HCT116 (cell line): Measurements from ENCODE around the gene SLC38A8. TPM values are rescaled to one million over a fixed set of nuclear protein-coding genes. Genes with fewer than 3 reads are reported as not detected.

Source experiments
- ATAC-seq: fragments of 200-7000 bp; cut with Tn5 transposase; 2 replicates; pipeline ENCODE4 v1.9.1; 2020; ENCODE audit warnings: mild to moderate bottlenecking, moderate library complexity
- BruUV-seq: library from RNA; stranded (reverse); fragments of 400-500 nt; replicated peaks from 2 replicates; lab custom pipeline; 2021; lab: Mats Ljungman, UMichigan
- CTCF ChIA-PET: fragments of 300-600 bp; sonication (Branson Sonifier 250); formaldehyde crosslinking; loops from one replicate; lab custom pipeline; 2021; ENCODE audit warnings: antibody characterized with exemption; lab: Charles Lee
- POLR2A ChIA-PET: fragments of 300-600, 350-600 bp; sonication (Branson Sonifier 250); formaldehyde crosslinking; loops from one replicate; lab custom pipeline; 2021; ENCODE audit warnings: antibody characterized with exemption; lab: Charles Lee
- RAD21 ChIA-PET, 2 experiments: fragments of 300-600 bp; sonication (Branson Sonifier 250); formaldehyde crosslinking; loops; one replicate each; lab custom pipeline; 2023; ENCODE audit warnings: low total read pairs in 2 of 2; ENCODE audit not compliant: uncharacterized antibody in 2 of 2, unreplicated experiment in 2 of 2, low non-redundant PET in 1 of 2; lab: Charles Lee
- DNase-seq: peaks from one replicate; pipeline ENCODE4 v3.0.0-alpha.2; 2010; ENCODE audit warnings: low read depth, low spot score
- H2AFZ ChIP-seq: fragments of 200-600 bp; shearing (Covaris generic), sonication (generic); 2 replicates; pipeline ENCODE4 v1.6.1; 2017; ENCODE audit warnings: low read depth, mixed run types, mixed read lengths, antibody characterized with exemption, low read length; ENCODE audit not compliant: poor library complexity, severe bottlenecking
- H3K27ac ChIP-seq: 2 replicates; pipeline ENCODE4 v1.5.1; 2012; ENCODE audit warnings: low read depth, low read length
- H3K27me3 ChIP-seq: fragments of 200-600 bp; sonication (generic); 2 replicates; pipeline ENCODE4 v1.6.1; 2016; ENCODE audit warnings: mixed run types, low read length, mixed read lengths; ENCODE audit not compliant: insufficient read depth
- H3K36me3 ChIP-seq, 2 experiments: fragments of 200-500 bp in 1 of 2; fragments of 200-600 bp in 1 of 2; sonication (Bioruptor generic) in 1 of 2; sonication (generic) in 1 of 2; 2 replicates each; pipeline versions ENCODE4 v1.5.1 to v1.6.1; 2014 to 2016; ENCODE audit warnings: low read length in 2 of 2, inconsistent platforms in 1 of 2, mixed read lengths in 1 of 2, mixed run types in 1 of 2; ENCODE audit not compliant: insufficient read depth in 2 of 2, control insufficient read depth in 1 of 2
- H3K4me1 ChIP-seq, 2 experiments: fragments of 200-600 bp in 1 of 2; sonication (generic) in 1 of 2; 2 replicates each; pipeline versions ENCODE4 v1.5.1 to v1.6.1; 2012 to 2017; ENCODE audit warnings: low read length in 2 of 2, inconsistent platforms in 1 of 2, mild to moderate bottlenecking in 1 of 2, mixed read lengths in 1 of 2, mixed run types in 1 of 2, moderate library complexity in 1 of 2; ENCODE audit not compliant: insufficient read depth in 2 of 2, control insufficient read depth in 1 of 2
- H3K4me2 ChIP-seq: fragments of 200-600 bp; sonication (generic); 2 replicates; pipeline ENCODE4 v1.6.1; 2017; ENCODE audit warnings: mixed run types, low read length, mixed read lengths
- H3K4me3 ChIP-seq, 2 experiments: fragments of 200-600 bp in 1 of 2; sonication (generic) in 1 of 2; replicated peaks in 1 of 2; 2 replicates each; pipeline ENCODE4 v1.5.1; 2011 to 2016; ENCODE audit warnings: low read length in 2 of 2, control low read depth in 1 of 2, low read depth in 1 of 2, mild to moderate bottlenecking in 1 of 2, mixed read lengths in 1 of 2, mixed run types in 1 of 2
- H3K79me2 ChIP-seq: fragments of 200-600 bp; sonication (generic); 2 replicates; pipeline ENCODE4 v1.6.1; 2017; ENCODE audit warnings: mild to moderate bottlenecking, mixed run types, low read length, moderate library complexity, mixed read lengths; ENCODE audit not compliant: insufficient read depth
- H3K9ac ChIP-seq: fragments of 200-600 bp; sonication (generic); 2 replicates; pipeline ENCODE4 v1.6.1; 2016; ENCODE audit warnings: low read length, mixed read lengths
- H3K9me2 ChIP-seq: fragments of 200-600 bp; sonication (generic), shearing (Covaris generic); 2 replicates; pipeline ENCODE4 v1.6.1; 2017; ENCODE audit warnings: mixed run types, mild to moderate bottlenecking, moderate library complexity; ENCODE audit not compliant: insufficient read depth
- H3K9me3 ChIP-seq, 2 experiments: fragments of 200-500 bp in 1 of 2; fragments of 200-600 bp in 1 of 2; sonication (Bioruptor generic) in 1 of 2; sonication (generic) in 1 of 2; 2 replicates each; pipeline ENCODE4 v1.6.1; 2014 to 2017; ENCODE audit warnings: low read length in 2 of 2, mixed read lengths in 2 of 2, inconsistent platforms in 1 of 2, low read depth in 1 of 2, mild to moderate bottlenecking in 1 of 2, mixed run types in 1 of 2, moderate library complexity in 1 of 2; ENCODE audit not compliant: control insufficient read depth in 1 of 2, insufficient read depth in 1 of 2
- H4K20me1 ChIP-seq: fragments of 200-600 bp; sonication (generic), shearing (Covaris generic); 2 replicates; pipeline ENCODE4 v1.6.1; 2017; ENCODE audit warnings: mixed run types, mild to moderate bottlenecking, moderate library complexity; ENCODE audit not compliant: insufficient read depth
- ATF3 ChIP-seq: IDR thresholded peaks from 2 replicates; pipeline ENCODE4 v1.6.1; 2012
- CEBPB ChIP-seq: IDR thresholded peaks from 2 replicates; pipeline ENCODE4 v1.6.1; 2012; ENCODE audit warnings: low read depth
- CTCF ChIP-seq, 3 experiments: fragments of 200-600 bp in 1 of 3; sonication (generic) in 1 of 3; IDR thresholded peaks in 2 of 3; conservative IDR thresholded peaks in 1 of 3; 2 replicates each; pipeline ENCODE4 v1.5.1; 2012 to 2017; ENCODE audit warnings: low read depth in 2 of 3, low read length in 2 of 3, antibody characterized with exemption in 1 of 3, borderline replicate concordance in 1 of 3, control low read depth in 1 of 3, mild to moderate bottlenecking in 1 of 3, mixed read lengths in 1 of 3, mixed run types in 1 of 3, moderate library complexity in 1 of 3; ENCODE audit not compliant: insufficient read depth in 1 of 3
- ELF1 ChIP-seq: IDR thresholded peaks from 2 replicates; pipeline ENCODE4 v1.6.1; 2012; ENCODE audit warnings: low read depth, borderline replicate concordance
- MAX ChIP-seq: IDR thresholded peaks from 2 replicates; pipeline ENCODE4 v1.6.1; 2012
- RAD21 ChIP-seq: IDR thresholded peaks from 2 replicates; pipeline ENCODE4 v1.6.1; 2012; ENCODE audit warnings: low read depth, mild to moderate bottlenecking
- REST ChIP-seq: IDR thresholded peaks from 2 replicates; pipeline ENCODE4 v1.6.1; 2012; ENCODE audit warnings: low read depth
- SIN3A ChIP-seq: IDR thresholded peaks from 2 replicates; pipeline ENCODE4 v1.6.1; 2012; ENCODE audit warnings: low read depth
- ZBTB33 ChIP-seq: IDR thresholded peaks from 2 replicates; pipeline ENCODE4 v1.6.1; 2011; ENCODE audit warnings: mild to moderate bottlenecking, low read length, moderate library complexity; ENCODE audit not compliant: insufficient replicate concordance; ENCODE audit errors: extremely low read depth
- intact Hi-C: fragments of 100-400 bp; cut with micrococcal nuclease; formaldehyde crosslinking; loops from 2 replicates; pipeline ENCODE4 v1.10.0; 2022
- total RNA-seq: library from RNA; stranded (reverse); gene quantifications from one replicate; pipeline ENCODE4 v1.2.1, GENCODE V29; 2021; ENCODE audit not compliant: unreplicated experiment

SLC38A8 gene
- total RNA-seq, 1 experiment from 2014 or later, result not detected

- TF ChIP-seq REST, result no peak
- TF ChIP-seq ELF1, result no peak
- no peak for TF ChIP-seq RAD21
- TF ChIP-seq ZBTB33, result no peak
- TF ChIP-seq CEBPB, result no peak
- no peak for TF ChIP-seq SIN3A
- TF ChIP-seq ATF3, result no peak
- TF ChIP-seq CTCF (IDR thresholded peaks at IDR 0.05 in 2 of 3, conservative IDR thresholded peaks at IDR 0.05 in 1 of 3; ENCODE audit: borderline replicate concordance in 1 of 3, insufficient read depth in 1 of 3, low read depth in 2 of 3, low read length in 2 of 3), result no peak
- TF ChIP-seq MAX, result no peak
- H3K4me3 ChIP-seq, result no peak overlapping the region
- ChIA-PET RAD21 (no interaction called here), CTCF (no interaction called here), POLR2A (no interaction called here)
- no peaks in the 10 kb centered on the region for H4K20me1 ChIP-seq
- no peak overlapping the region for H3K4me2 ChIP-seq
- ATAC-seq (no peak), DNase-seq (no peak)
- H3K79me2 ChIP-seq, result no peaks in the 10 kb centered on the region
- H3K9ac ChIP-seq, result no peak overlapping the region
- no peaks in the 10 kb centered on the region for H3K9me2 ChIP-seq
- no peak overlapping the region for H3K27ac ChIP-seq
- peaks cover 31% of the 10 kb centered on the region for H3K27me3 ChIP-seq
- no peaks in the 10 kb centered on the region for H3K36me3 ChIP-seq
- no peak overlapping the region for H2AFZ ChIP-seq
- H3K9me3 ChIP-seq, result no peaks in the 10 kb centered on the region
- intact Hi-C loops, result no loop called here
- no TSS peak for BruUV-seq
- peaks cover 0 to under 1% of the 10 kb centered on the region in 2 experiments; a peak in 1 of 4 replicates for H3K4me1 ChIP-seq
Observed at GRCh38 chr16:83990492-83990891, 52.1 kb downstream of the SLC38A8 start.
